Spleen (tissue), 7 donors: Measurements from ENCODE around the gene CYP2A7.
"Not testable (repeated sequence)": the region's sequence is repeated elsewhere in the genome, so short reads cannot be mapped to it uniquely, and the experiment has no call there.

ENCODE experiments used
- CTCF ChIP-seq, 11 experiments: fragments of 200-600 bp in 7 of 11; fragments of 450-650 bp in 4 of 11; sonication (generic) in 4 of 11; IDR thresholded peaks in 8 of 11; conservative IDR thresholded peaks in 3 of 11; 1 replicate in 7 of 11; 2 replicates in 4 of 11; pipeline versions ENCODE4 v1.4.0 to v1.8.0; 2016 to 2021; ENCODE audit warnings: antibody characterized with exemption in 11 of 11, inconsistent platforms in 4 of 11, mild to moderate bottlenecking in 1 of 11
- POLR2A ChIP-seq, 3 donors: fragments of 450-650 bp; IDR thresholded peaks; one replicate each; pipeline ENCODE4 v1.5.1; 2017; ENCODE audit warnings: antibody characterized with exemption in 3 of 3, mild to moderate bottlenecking in 1 of 3
- POLR2AphosphoS5 ChIP-seq, 3 donors: sonication (generic); formaldehyde crosslinking; IDR thresholded peaks; one replicate each; pipeline ENCODE4 v1.5.1; 2017; ENCODE audit warnings: antibody characterized with exemption in 3 of 3
- donor health status: DM: no; HTN: no; CAD: no; lungs with moderate emphysema.
- donor health status: DM: no; HTN: no; CAD: no.
- donor health status: DM: no; HTN: no; CAD: no.

GRCh38 chr19:40882062-40882461 lies at the start of gene CYP2A7:
- TF ChIP-seq POLR2A (IDR thresholded peaks at IDR 0.05); CTCF (IDR thresholded peaks at IDR 0.05 in 8 of 11, conservative IDR thresholded peaks at IDR 0.05 in 3 of 11); POLR2AphosphoS5 (IDR thresholded peaks at IDR 0.05): not testable (repeated sequence)
